Measurements from ENCODE around the gene USP5. TPM values are rescaled to one million over a fixed set of nuclear protein-coding genes. Genes with fewer than 3 reads are reported as not detected.

USP5 gene
- polyA plus RNA-seq, 2 of the 4 experiments (the other 2 are of a cell fraction), result 58.6 to 78.2 TPM

GRCh38 chr12:6832125-6832524 lies 19.8 kb upstream of the USP5 start:
- H3K27ac ChIP-seq, result no peak overlapping the region
- peaks cover 16% of the 10 kb centered on the region for H3K4me1 ChIP-seq
- DNase-seq (ENCODE audit: low read depth in 1 of 2, low spot score in 1 of 2), result no peak
- TF ChIP-seq BHLHE40 (IDR thresholded peaks at IDR 0.05; ENCODE audit: low read depth, low read length) (no peak), ATOH8 (CRISPR knock-in tag; IDR thresholded peaks at IDR 0.05; ENCODE audit: low read depth) (no peak), USF2 (IDR thresholded peaks at IDR 0.05) (no peak), HDAC2 (IDR thresholded peaks at IDR 0.05) (no peak), TP53 (CRISPR knock-in tag; IDR thresholded peaks at IDR 0.05) (no peak), CHD4 (IDR thresholded peaks at IDR 0.05; ENCODE audit: borderline replicate concordance) (no peak), GATA3 (IDR thresholded peaks at IDR 0.05; ENCODE audit: borderline replicate concordance) (no peak), CHD2 (IDR thresholded peaks at IDR 0.05; ENCODE audit: low read length, partially characterized antibody) (no peak), NR3C1 (IDR thresholded peaks at IDR 0.05) (no peak)
- TF ChIP-seq, protein P1, sequence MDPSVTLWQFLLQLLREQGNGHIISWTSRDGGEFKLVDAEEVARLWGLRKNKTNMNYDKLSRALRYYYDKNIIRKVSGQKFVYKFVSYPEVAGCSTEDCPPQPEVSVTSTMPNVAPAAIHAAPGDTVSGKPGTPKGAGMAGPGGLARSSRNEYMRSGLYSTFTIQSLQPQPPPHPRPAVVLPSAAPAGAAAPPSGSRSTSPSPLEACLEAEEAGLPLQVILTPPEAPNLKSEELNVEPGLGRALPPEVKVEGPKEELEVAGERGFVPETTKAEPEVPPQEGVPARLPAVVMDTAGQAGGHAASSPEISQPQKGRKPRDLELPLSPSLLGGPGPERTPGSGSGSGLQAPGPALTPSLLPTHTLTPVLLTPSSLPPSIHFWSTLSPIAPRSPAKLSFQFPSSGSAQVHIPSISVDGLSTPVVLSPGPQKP (IDR thresholded peaks at IDR 0.05; ENCODE audit: low read depth, low read length), result no peak
- TF ChIP-seq, protein P2, sequence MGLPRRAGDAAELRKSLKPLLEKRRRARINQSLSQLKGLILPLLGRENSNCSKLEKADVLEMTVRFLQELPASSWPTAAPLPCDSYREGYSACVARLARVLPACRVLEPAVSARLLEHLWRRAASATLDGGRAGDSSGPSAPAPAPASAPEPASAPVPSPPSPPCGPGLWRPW (IDR thresholded peaks at IDR 0.05), result no peak
- H3K4me3 ChIP-seq, result no peak overlapping the region
- ATAC-seq, result no peak
- WGBS (ENCODE audit: missing lambda C conversion rate), result 94% methylated on average over 4 of the region's 4 CpGs
- CTCF ChIA-PET, result interaction anchor here (1.8 to 29.8 kb wide), 9 partner anchors 9 to 97 kb away, joined by 5 to 306 read pairs (median 78); partner anchors contain the start of genes CD4, CDCA3, GNB3 and GPR162
- H3K4me2 ChIP-seq, result no peak overlapping the region
- no peaks in the 10 kb centered on the region for H3K9me3 ChIP-seq
- POLR2A ChIA-PET, result no interaction called here
- FAIRE-seq, result no peak

- Histone ChIP-seq H3K27ac (no peak overlapping the region), H3K4me3 (no peak overlapping the region), H3K4me1 (peaks cover 6% of the 10 kb centered on the region; the same call in 1 of the 3 replicates), H3K9me3 (no peaks in the 10 kb centered on the region), H3K4me2 (no peak overlapping the region)
- TF ChIP-seq PHF8 (IDR thresholded peaks at IDR 0.05; ENCODE audit: borderline replicate concordance, low read depth) (no peak), NPAS2 (CRISPR knock-in tag; IDR thresholded peaks at IDR 0.05; ENCODE audit: borderline replicate concordance) (no peak), CHD2 (IDR thresholded peaks at IDR 0.05; ENCODE audit: low read length, partially characterized antibody) (no peak), RCOR1 (IDR thresholded peaks at IDR 0.05; ENCODE audit: low read depth, low read length) (no peak), CHD4 (IDR thresholded peaks at IDR 0.05; ENCODE audit: borderline replicate concordance) (no peak), ESRRA (IDR thresholded peaks at IDR 0.05; ENCODE audit: borderline replicate concordance, low read length) (no peak), FOXS1 (CRISPR knock-in tag; IDR thresholded peaks at IDR 0.05) (no peak)
- TF ChIP-seq, protein P3, sequence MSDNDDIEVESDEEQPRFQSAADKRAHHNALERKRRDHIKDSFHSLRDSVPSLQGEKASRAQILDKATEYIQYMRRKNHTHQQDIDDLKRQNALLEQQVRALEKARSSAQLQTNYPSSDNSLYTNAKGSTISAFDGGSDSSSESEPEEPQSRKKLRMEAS (IDR thresholded peaks at IDR 0.05), result no peak
- DNase-seq (ENCODE audit: low read depth in 1 of 2, low spot score in 1 of 2) (no peak), ATAC-seq (no peak), FAIRE-seq (no peak)
- CTCF ChIA-PET, result interaction anchor here (0.5 to 29.8 kb wide), 18 partner anchors 9 to 260 kb away, joined by 3 to 306 read pairs (median 5); partner anchors contain the start of genes CDCA3, GNB3, GPR162 and MLF2
- POLR2A ChIA-PET, result no interaction called here
- 82% methylated on average over 6 of the region's 6 CpGs for WGBS (ENCODE audit: missing lambda C conversion rate)
Observed at GRCh38 chr12:6833189-6833890, 18.6 kb upstream of the USP5 start.

DNA sequence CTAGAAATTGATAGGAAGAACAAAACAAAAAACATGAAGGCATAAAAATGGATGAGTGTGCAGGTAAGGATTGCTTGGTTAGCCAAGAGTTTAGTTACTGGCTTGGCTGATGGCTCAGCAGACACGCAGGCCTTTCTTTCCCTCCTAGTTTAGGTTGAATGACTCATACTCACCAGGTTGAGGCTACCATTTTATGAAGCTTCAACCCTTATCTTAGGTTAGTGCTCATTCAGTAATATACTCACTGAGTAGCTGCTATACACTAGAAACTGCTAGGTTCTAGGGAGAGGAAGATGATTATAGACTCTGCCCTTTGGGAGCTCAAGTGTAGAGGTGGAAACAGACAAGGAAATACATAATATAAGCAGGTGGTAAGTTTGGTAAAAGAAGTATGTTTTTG lies 17.7 kb upstream of the USP5 start:
- Histone ChIP-seq H3K4me1 (peaks cover 6% of the 10 kb centered on the region; the same call in 1 of the 3 replicates), H3K27ac (no peak overlapping the region), H3K9me3 (no peaks in the 10 kb centered on the region), H3K4me3 (no peak overlapping the region), H3K4me2 (no peak overlapping the region)
- TF ChIP-seq ZFP36 (IDR thresholded peaks at IDR 0.05; ENCODE audit: borderline replicate concordance, partially characterized antibody), result no peak
- no peak for TF ChIP-seq FOSL2 (IDR thresholded peaks at IDR 0.05)
- TF ChIP-seq FOSL2 (CRISPR knock-in tag; IDR thresholded peaks at IDR 0.05), result 0 out of 2 replicates have a peak, but pooled peaks have one; percentile 22
- POLR2A ChIA-PET, result interaction anchor here (0.6 to 0.8 kb wide), 2 partner anchors 111 to 131 kb away, joined by 4 read pairs; partner anchors contain the start of gene COPS7A
- DNase-seq (ENCODE audit: low read depth in 1 of 2, low spot score in 1 of 2), result no peak
- WGBS (ENCODE audit: missing lambda C conversion rate), result 84% methylated on average over 1 of the region's 1 CpG
- no peak for ATAC-seq
- no peak for FAIRE-seq
- CTCF ChIA-PET, result interaction anchor here (1.2 to 29.8 kb wide), 20 partner anchors 8 to 261 kb away, joined by 3 to 306 read pairs (median 6); partner anchors contain the start of genes CDCA3, GNB3, GPR162 and MLF2

Data from A549 (cell line).